Peyer's patch (tissue), 4 donors: ENCODE results near the gene FOXA3. TPM values are rescaled to one million over a fixed set of nuclear protein-coding genes. Genes with fewer than 3 reads are reported as not detected.

Experiments used
- DNase-seq, 3 donors: peaks; one replicate each; pipeline ENCODE4 v3.0.0-alpha.2; 2017 to 2019
- H3K27ac ChIP-seq, 4 donors: fragments of 200-600 bp; sonication (generic); one replicate each; pipeline ENCODE4 v1.5.1; 2016 to 2019
- H3K27me3 ChIP-seq, 2 donors: fragments of 200-600 bp; sonication (generic); one replicate each; pipeline ENCODE4 v1.5.1; 2019
- H3K36me3 ChIP-seq, 3 donors: fragments of 200-600 bp; sonication (generic); one replicate each; pipeline ENCODE4 v1.5.1; 2016 to 2019
- H3K4me1 ChIP-seq, 4 donors: fragments of 200-600 bp; sonication (generic); one replicate each; pipeline ENCODE4 v1.5.1; 2016 to 2019
- H3K4me3 ChIP-seq, 4 donors: fragments of 200-600 bp; sonication (generic); 1 replicate in 3 of 4; 2 replicates in 1 of 4; pipeline ENCODE4 v1.5.1; 2016 to 2019; ENCODE audit warnings: mild to moderate bottlenecking in 1 of 4
- H3K9me3 ChIP-seq, 4 donors: fragments of 200-600 bp; sonication (generic); one replicate each; pipeline ENCODE4 v1.5.1; 2016 to 2019; ENCODE audit warnings: mild to moderate bottlenecking in 1 of 4
- CTCF ChIP-seq, 6 experiments: fragments of 450-650 bp in 4 of 6; fragments of 200-600 bp in 2 of 6; sonication (generic) in 1 of 6; IDR thresholded peaks; one replicate each; pipeline ENCODE4 v1.5.1; 2017 to 2019; ENCODE audit warnings: antibody characterized with exemption in 6 of 6, mild to moderate bottlenecking in 3 of 6, moderate library complexity in 1 of 6
- POLR2A ChIP-seq, 2 donors: fragments of 450-650 bp; IDR thresholded peaks; one replicate each; pipeline ENCODE4 v1.5.1; 2017; ENCODE audit warnings: antibody characterized with exemption in 2 of 2, mild to moderate bottlenecking in 2 of 2, moderate library complexity in 2 of 2
- total RNA-seq, 4 donors: library from RNA; depleted of rRNA; stranded (reverse); fragments of >200 nt; gene quantifications; one replicate each; pipeline ENCODE4 v1.1.0, GENCODE V29; 2016

The FOXA3 gene
- 10 to 100 TPM in 3 of 4 donors, 1 to 10 TPM in 1; 9.1 to 17.0 (median 10.6) TPM for total RNA-seq

GRCh38 chr19:45863840-45864628 lies at the start of gene FOXA3:
FOXA3 (plus strand) TSS chr19:45864326; CDS start chr19:45864457, 131 bp downstream.
- H3K27me3 ChIP-seq, result no peaks in the 10 kb centered on the region
- peak in 2 of 3 donors; percentile 78 to 89 for DNase-seq
- TF ChIP-seq POLR2A (IDR thresholded peaks at IDR 0.05) (peak in 1 of 2 donors; percentile 38), CTCF (IDR thresholded peaks at IDR 0.05) (peak; percentile 27 to 92 (median 73))
- H3K9me3 ChIP-seq, result no peaks in the 10 kb centered on the region
- H3K4me3 ChIP-seq, result peak within 1 kb of the TSS; percentile 75 to 88 (median 88)
- H3K36me3 ChIP-seq, result peaks cover 0 to 6% (median 0%) of the 10 kb centered on the region in 3 donors
- H3K27ac ChIP-seq, result peak within 1 kb of the TSS; percentile 63 to 94 (median 74)
- peaks cover 3 to 22% (median 11%) of the 10 kb centered on the region in 4 donors for H3K4me1 ChIP-seq

- TF ChIP-seq POLR2A (IDR thresholded peaks at IDR 0.05) (no peak), CTCF (IDR thresholded peaks at IDR 0.05) (no peak)
- DNase-seq, result no peak
- Histone ChIP-seq H3K9me3 (no peaks in the 10 kb centered on the region), H3K4me3 (peak within 1 kb of the TSS in 3 of 4 donors; percentile 23 to 40 (median 38)), H3K4me1 (peaks cover 0 to 17% (median 0%) of the 10 kb centered on the region in 4 donors), H3K27me3 (no peaks in the 10 kb centered on the region), H3K27ac (no peak within 1 kb of the TSS), H3K36me3 (peaks cover 0 to 10% (median 0%) of the 10 kb centered on the region in 3 donors)
Observed at GRCh38 chr19:45814851-45815480, 49.2 kb upstream of the FOXA3 start, which contains the start of gene RSPH6A. RSPH6A (minus strand) TSS chr19:45815308; CDS start chr19:45815176, 132 bp downstream.

- Histone ChIP-seq H3K27ac (no peak overlapping the region), H3K9me3 (no peaks in the 10 kb centered on the region), H3K4me1 (peaks cover 0 to 17% (median 0%) of the 10 kb centered on the region in 4 donors), H3K27me3 (no peaks in the 10 kb centered on the region), H3K36me3 (peaks cover 0 to 17% (median 0%) of the 10 kb centered on the region in 3 donors), H3K4me3 (peak overlapping the region in 3 of 4 donors; percentile 23 to 40 (median 38))
- no peak for DNase-seq
- no peak for TF ChIP-seq CTCF (IDR thresholded peaks at IDR 0.05)
- no peak for TF ChIP-seq POLR2A (IDR thresholded peaks at IDR 0.05)
Observed at GRCh38 chr19:45815481-45816216, 48.5 kb upstream of the FOXA3 start.

GRCh38 chr19:45816236-45817009 lies 47.7 kb upstream of the FOXA3 start:
- H3K9me3 ChIP-seq, result no peaks in the 10 kb centered on the region
- TF ChIP-seq POLR2A (IDR thresholded peaks at IDR 0.05), result no peak
- no peak for TF ChIP-seq CTCF (IDR thresholded peaks at IDR 0.05)
- no peak overlapping the region for H3K27ac ChIP-seq
- H3K36me3 ChIP-seq, result peaks cover 0 to 24% (median 0%) of the 10 kb centered on the region in 3 donors
- H3K4me3 ChIP-seq, result no peak overlapping the region
- peaks cover 0 to 17% (median 0%) of the 10 kb centered on the region in 4 donors for H3K4me1 ChIP-seq
- no peak for DNase-seq
- no peaks in the 10 kb centered on the region for H3K27me3 ChIP-seq
